GM18499 (cell line): ENCODE data around the gene PLEKHD1.

Experiments used
- ATAC-seq: cut with Tn5 transposase; IDR thresholded peaks from one replicate; pipeline ENCODE4 v1.9.1; 2021; ENCODE audit warnings: moderate number of reproducible peaks; ENCODE audit not compliant: insufficient read depth, unreplicated experiment

PLEKHD1 gene

GRCh38 chr14:69505338-69506240 lies 21.1 kb downstream of the PLEKHD1 start:
- no peak for ATAC-seq

- no peak for ATAC-seq
Measured at GRCh38 chr14:69506241-69506595, 21.7 kb downstream of the PLEKHD1 start.

GRCh38 chr14:69518289-69519101 lies 34.0 kb downstream of the PLEKHD1 start:
- ATAC-seq, result no peak

GRCh38 chr14:69519204-69520100 lies 34.9 kb downstream of the PLEKHD1 start:
- ATAC-seq, result no peak

- no peak for ATAC-seq
Measured at GRCh38 chr14:69522026-69522425, 37.5 kb downstream of the PLEKHD1 start.

- no peak for ATAC-seq
Measured at GRCh38 chr14:69525896-69526295, 41.4 kb downstream of the PLEKHD1 start.

GRCh38 chr14:69527635-69528034 lies 43.1 kb downstream of the PLEKHD1 start:
- ATAC-seq, result no peak

GRCh38 chr14:69528143-69528542 lies 43.6 kb downstream of the PLEKHD1 start:
- ATAC-seq, result no peak

- no peak for ATAC-seq
Measured at GRCh38 chr14:69528930-69529329, 44.4 kb downstream of the PLEKHD1 start.

- no peak for ATAC-seq
Measured at GRCh38 chr14:69529563-69529962, 45.0 kb downstream of the PLEKHD1 start.

GRCh38 chr14:69530095-69530494 lies 45.6 kb downstream of the PLEKHD1 start:
- no peak for ATAC-seq

GRCh38 chr14:69531135-69531534 lies 46.6 kb downstream of the PLEKHD1 start:
- ATAC-seq, result no peak

GRCh38 chr14:69532561-69533340 lies 48.2 kb downstream of the PLEKHD1 start:
- no peak for ATAC-seq

GRCh38 chr14:69535230-69535848 lies 50.8 kb downstream of the PLEKHD1 start:
- no peak for ATAC-seq

- ATAC-seq, result no peak
Measured at GRCh38 chr14:69536971-69537370, 52.4 kb downstream of the PLEKHD1 start.

- ATAC-seq, result no peak
Measured at GRCh38 chr14:69537900-69538299, 53.4 kb downstream of the PLEKHD1 start.

GRCh38 chr14:69538766-69539165 lies 54.2 kb downstream of the PLEKHD1 start:
- no peak for ATAC-seq

- no peak for ATAC-seq
Measured at GRCh38 chr14:69539631-69540410, 55.3 kb downstream of the PLEKHD1 start.
